RCC 7860 (cell line): ENCODE measurements around the gene HS6ST3.
"Not testable (repeated sequence)": the region's sequence is repeated elsewhere in the genome, so short reads cannot be mapped to it uniquely, and the experiment has no call there.

Source experiments
- DNase-seq: peaks from one replicate; pipeline ENCODE4 v3.0.0-alpha.2; 2015; ENCODE audit warnings: low spot score
- FAIRE-seq: peaks from 2 replicates; lab custom pipeline; 2012; peaks lifted over from hg19 to GRCh38; lab: Jason Lieb, UNC

The HS6ST3 gene

DNA sequence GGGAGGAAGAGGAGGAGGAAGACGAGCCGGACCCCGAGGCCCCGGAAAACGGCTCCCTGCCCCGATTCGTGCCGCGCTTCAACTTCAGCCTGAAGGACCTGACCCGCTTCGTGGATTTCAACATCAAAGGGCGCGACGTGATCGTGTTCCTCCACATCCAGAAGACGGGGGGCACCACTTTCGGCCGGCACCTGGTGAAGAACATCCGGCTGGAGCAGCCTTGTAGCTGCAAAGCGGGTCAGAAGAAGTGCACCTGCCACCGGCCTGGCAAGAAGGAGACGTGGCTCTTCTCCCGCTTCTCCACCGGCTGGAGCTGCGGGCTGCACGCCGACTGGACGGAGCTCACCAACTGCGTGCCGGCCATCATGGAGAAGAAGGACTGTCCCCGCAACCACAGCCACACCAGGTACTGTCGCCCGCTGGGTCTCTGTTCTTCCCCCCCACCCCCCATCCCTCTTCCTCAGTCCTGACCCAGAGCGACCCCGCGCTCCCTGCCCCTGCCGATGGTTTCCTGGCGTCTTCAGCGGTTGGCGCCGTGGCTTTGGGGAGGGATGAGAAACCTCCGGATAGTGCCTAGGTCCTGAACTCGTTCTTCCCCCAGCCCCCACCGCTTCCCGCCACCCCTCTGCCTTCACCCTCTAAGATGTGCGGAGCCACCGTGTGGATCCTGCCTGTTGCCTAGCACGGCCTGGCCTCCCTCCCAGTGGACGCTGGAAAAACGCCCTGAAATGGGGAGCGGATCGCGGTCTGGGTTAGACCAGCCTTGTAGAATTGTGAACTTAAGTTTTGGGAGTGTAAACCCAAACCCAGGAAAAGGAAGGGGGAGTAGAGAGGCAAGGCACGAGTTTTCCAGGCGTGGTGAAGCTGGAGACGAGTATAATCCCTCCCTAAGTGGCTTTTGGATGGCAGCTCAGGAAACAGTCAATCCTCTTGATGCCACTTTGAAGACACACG, 1.5 kb downstream of the HS6ST3 start:
- FAIRE-seq (no peak), DNase-seq (no peak)

DNA sequence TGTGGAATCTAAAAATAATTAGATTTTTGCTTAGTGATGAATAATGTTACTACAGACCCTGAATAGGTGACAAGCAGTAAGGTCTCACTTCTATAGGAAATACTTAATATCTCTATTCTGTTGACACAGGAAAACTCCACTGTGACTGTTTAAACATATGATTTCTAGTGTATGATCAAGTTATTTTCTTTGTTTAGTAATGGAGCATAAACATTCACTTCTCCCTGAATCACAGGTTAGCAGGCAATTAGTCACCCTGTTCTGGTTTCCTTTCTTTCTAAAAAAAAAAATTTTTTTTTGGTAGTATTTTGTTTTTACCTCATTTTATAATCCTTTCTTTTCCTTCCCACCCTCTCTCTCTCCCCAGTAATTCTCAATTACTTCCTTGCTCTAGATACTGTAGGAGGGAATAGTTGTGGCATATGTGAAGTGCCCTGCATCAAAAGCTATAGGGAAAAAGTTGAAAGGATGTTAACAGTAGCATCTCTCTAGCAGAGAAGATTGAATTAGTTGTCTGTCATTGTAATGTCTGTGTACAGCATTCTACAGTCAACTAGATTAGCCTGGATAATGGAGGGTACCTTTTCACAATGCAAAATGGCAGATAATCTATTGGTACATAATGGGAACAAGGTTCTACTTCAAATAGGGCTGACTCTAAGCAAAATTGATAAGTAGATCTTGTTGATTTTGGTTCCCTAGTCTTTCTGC, 3.5 kb downstream of the HS6ST3 start:
- no peak for DNase-seq
- FAIRE-seq: no peak

DNA sequence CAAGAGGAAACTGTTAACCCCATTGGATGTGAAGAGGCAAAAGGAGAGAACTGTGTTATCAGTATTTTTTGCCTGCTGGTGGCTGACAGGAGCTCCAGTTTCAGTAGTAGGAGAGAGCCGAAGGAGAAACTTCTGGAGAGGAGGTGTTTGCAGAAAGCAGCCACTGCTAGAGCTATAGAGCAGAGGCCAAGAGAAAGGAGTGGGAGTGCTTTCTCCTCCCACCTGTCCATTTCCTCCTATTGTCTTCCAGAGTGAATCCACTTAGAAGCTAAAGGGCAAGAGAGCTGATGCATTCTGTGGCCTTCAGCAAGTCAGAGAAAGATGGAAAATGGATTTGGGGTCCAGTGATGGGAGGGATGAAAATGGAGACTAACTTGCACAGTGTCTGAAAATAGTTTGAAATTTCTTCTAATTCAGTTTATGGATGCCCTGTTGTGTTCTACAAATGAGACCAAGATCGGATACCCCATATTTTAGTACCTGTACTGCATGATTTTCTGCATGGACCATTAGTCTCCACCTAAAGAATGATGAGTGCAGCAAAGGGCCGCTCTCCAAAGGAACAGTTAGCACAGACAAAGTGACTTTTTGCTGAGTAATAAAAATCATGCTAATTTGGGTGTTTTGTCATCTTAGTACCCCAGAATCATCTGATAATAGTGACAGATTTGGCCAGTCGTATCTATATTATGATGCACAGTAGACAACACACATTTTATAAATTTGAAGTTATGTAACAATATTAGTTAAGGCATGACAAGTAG, 10.7 kb downstream of the HS6ST3 start:
- DNase-seq (no peak), FAIRE-seq (no peak)

DNA sequence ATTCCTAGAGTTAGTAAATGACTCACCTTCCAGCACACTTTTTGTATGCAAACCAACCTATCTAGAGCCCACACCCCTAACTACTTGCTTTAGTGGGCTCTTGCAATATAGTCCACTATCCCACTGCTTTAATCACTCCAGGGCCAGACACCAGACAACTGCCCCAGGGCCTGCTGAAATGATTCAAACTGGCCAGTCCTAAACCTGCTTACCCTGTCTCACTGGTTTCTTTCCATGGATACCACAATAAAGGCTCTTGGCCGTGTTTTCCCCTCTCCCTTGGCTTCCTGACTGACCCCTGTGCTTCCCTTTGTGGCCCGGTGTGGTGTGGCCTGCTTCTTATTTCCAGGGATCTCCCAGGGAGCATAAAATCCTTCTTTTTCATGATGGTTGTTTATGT, 14.6 kb downstream of the HS6ST3 start:
- DNase-seq: no peak
- no peak for FAIRE-seq

DNA sequence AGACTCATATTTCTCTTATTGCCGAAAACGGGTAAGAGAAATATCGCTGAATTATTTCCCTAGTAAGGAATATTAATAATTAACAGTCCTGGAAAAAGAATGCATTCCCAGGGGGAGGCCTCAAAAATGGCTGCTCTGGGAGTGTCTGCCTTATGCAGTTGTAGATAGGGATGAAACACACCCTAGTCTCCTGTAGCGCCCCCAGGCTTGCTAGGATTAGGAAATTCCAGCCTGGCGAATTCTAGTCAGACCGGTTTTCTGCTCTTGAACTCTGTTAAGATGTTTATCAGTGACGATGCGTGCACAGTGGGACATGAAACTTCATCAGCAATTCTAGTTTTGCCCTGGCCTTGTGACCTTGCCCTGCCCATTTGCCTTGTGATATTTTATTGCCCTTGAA, 18.2 kb downstream of the HS6ST3 start:
- not testable (repeated sequence) for FAIRE-seq, DNase-seq

DNA sequence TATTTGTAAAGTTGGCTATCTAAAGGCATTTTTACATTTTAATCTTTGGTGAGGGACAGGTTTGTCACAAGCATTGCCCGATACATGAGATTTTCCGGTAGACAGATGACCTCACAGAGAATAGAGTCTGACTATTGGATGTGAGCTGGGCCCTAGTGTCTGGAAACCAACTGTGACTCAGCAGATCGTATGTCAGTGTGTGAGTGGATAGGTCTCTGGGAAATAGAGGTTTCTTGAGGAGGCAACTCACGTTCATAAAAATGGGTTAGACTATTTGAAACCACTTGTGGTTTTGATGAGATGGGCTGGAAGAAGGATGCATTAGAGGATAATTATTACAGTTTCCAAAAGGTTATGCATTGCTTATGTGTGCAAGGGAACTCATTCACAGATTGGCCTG, 19.2 kb downstream of the HS6ST3 start:
- FAIRE-seq: no peak
- no peak for DNase-seq

DNA sequence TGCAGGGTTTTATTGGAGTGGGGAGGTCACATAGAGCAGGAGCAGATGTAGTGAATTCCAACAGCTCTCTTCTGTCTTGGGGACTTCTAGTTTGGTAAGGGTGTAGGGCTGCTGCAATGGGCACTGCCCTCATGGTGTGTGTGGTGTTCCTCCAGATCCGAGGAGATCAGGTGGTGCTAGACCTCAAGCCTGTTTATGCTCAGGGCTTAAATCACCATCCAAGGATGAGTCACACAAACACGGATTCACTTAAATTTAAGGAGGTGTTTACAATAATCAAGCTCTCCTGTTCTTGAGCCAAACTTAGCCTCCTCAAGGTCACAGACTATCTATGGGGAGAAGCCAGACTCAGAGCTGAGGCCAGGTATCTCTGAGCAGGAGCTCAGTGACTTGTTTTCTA, 23.0 kb downstream of the HS6ST3 start:
- FAIRE-seq: no peak
- no peak for DNase-seq

DNA sequence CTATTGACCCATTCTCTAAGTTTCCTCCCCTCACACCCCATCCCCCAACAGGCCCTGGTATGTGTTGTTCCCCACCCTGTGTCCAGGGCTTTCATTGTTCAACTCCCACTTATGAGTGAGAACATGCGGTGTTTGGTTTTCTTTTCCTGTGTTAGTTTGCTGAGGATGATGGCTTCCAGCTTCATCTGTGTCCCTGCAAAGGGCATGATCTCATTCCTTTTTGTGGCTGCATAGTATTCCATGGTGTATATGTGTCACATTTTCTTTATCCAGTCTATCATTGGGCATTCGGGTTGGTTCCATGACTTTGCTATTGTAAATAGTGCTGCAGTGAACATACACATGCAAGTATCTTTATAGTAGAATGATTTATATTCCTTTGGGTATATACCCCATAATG, 25.5 kb downstream of the HS6ST3 start:
- not testable (repeated sequence) for FAIRE-seq, DNase-seq

DNA sequence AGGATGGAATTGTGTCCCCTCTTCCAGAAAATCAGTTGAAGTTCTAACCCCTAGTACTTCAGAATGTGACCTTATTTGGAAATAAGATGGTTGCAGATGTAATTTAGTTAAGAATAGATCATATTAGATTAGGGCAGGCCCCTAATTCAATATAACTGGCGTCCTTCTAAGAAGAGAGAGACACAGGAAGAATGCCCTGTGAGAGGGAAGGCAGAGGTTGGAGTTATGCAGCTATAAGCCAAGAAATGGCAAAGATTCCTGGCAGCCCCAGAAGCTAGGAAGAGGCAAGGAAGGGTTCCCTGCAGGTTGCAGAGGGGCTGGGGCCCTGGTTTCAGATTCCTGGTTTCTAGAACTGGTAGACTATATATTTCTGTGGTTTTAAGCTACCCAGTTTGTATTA, 30.0 kb downstream of the HS6ST3 start:
- FAIRE-seq: no peak
- no peak for DNase-seq

DNA sequence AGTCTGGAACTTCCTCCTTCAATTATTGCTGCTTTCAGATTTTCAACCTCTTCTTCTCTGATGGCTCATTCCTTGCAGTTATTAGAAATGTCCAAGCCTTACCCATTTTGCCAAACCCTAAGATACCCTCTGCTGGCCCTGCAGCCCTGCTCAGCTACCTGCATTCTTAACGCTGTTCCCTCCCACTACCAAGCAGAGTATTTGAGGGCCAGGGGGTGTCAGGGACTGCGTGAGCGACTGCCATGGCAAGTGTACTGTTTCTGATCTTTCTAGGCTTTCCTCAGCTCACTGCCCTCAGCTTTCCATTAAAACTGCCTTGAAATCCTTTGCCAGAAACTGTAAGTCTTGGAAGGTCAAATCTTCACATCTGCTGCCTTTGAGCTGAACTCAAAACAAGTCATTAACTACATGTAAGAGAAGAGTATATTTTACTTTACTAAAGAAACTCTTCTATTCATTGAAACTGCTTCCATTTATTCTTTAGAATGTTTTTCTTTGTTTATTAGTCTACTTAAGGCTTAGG, 41.0 kb downstream of the HS6ST3 start:
- no peak for FAIRE-seq

DNA sequence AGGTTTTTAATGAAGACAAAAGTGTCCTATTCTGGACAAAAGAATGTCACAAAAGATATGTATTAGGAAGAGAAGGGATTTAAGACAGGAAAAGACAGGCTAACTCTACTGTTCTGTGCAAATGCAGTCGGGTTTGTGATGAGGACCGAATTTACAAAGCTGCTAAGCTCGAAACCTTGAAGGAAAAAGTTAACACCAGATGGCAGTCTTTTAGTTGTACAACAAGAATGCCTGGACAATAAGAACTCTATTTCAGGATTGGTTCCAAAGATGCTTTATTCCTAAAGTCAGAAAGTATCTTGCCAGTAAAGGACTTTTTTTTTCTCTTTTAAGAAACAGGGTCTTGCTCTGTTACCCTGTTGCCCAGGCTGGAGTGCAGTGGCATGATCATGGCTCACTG, 51.1 kb downstream of the HS6ST3 start:
- DNase-seq: no peak
- no peak for FAIRE-seq

More for the DNA sequence above, 41.0 kb downstream of the HS6ST3 start:
- DNase-seq: no peak

DNA sequence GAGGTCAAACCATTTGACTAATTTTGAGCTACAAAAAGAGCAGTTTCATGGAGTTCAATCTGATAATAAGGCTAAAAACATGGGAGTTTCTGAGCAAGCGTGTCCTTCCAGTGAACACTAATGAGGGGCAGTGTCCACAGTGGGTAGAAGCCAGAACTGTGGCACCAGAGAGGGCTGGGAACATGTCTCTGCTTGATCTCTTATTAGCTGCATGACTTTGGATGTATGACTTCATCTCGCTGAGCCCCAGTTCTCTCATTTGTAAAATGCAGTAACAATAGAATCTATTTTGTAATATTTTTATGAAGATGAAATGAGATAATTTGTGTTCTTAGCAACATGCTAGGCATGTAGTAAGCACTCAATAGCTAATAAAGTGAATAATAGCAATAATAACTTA, 69.8 kb downstream of the HS6ST3 start:
- no peak for DNase-seq
- no peak for FAIRE-seq

DNA sequence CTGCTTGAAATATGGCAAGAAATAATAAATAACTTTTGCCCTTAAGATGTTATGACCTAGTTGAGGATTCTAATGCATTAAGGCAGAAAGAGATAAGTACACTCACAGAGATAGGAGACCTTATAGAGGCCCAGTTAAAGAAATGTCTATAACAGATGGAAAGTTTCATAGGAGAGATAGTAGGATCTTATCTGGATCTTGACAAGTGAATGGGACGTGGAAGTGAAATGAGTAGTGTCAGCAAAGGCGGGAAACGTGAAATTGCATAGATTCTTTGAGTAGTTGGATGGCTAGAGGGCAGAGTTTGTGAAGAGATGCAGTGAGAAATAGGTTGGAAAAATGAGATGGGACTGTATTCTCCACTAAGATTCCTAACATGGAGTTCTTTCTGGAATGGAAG, 71.2 kb downstream of the HS6ST3 start:
- no peak for FAIRE-seq
- no peak for DNase-seq

DNA sequence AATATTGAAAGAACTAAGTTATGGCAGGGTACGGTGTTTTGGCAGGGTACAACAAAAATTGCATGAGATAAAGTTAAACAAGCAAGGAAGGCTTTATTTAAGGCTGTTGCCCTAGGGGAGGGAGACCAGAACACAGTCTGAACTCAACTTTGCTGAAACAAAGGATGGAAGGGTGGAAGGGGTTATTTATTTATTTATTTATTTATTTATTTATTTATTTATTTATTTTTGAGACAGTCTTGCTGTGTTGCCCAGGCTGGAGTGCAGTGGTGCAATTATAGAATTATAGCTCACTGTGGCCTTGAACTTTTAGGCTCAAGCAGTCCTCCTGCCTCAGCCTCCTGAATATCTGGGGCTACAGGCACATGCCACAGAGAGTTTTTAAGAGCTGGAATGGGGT, 75.9 kb downstream of the HS6ST3 start:
- FAIRE-seq (no peak), DNase-seq (no peak)

DNA sequence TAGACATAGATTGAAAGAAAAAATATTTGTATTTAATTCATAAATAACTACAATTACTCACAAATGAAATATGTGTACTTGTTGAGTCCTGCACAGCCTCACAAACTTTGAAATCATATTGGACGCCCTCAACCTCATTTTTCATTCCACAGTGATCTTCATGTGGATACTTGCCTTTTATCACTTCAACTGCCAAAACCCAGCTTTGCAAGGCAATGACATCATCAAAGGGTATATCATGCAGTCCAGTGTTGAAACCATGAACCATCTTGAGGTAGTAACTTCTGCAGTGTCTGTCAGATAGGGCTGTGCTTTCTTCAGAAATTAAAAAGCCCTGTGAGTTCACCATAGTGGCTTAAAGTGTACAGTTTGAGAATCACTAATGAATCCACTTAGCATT, 82.2 kb downstream of the HS6ST3 start:
- DNase-seq (no peak), FAIRE-seq (no peak)

DNA sequence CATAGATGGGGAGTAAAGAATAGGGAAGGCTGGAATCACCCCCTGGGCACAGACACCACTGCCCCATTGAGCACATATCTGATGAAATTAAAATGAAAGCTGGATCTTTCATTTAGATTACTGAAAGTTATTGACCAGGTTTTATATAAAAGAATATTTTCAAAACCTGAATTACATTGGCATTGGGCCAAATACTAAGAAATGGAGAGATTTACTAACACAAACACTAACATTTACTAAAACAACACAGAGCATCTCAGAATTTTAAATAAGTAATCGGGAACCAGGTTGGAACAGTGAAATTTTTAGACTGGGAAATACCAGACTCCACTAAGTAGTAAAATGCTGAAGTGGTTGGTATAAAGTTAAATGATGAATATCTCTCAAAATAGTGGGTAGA, 88.9 kb downstream of the HS6ST3 start:
- FAIRE-seq: no peak
- DNase-seq: no peak

DNA sequence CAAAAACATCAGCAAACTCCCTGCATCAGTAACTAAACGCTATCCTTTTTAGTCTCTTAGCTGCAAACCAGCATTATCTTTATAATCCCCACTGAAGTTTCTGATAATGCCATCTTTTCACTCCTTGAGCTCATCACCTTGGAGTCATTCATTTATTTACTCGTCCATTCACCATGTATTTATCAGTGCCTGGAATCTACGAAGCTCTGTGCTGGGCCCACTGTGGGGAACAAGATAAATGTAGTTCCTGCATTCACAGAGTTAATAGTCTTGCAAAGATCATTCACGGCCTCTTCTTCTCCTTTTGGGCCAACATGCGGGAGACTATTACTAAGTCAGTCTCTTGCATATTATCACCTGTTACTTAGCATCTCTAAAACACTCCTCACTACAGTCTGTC, 89.4 kb downstream of the HS6ST3 start:
- DNase-seq (no peak), FAIRE-seq (no peak)

DNA sequence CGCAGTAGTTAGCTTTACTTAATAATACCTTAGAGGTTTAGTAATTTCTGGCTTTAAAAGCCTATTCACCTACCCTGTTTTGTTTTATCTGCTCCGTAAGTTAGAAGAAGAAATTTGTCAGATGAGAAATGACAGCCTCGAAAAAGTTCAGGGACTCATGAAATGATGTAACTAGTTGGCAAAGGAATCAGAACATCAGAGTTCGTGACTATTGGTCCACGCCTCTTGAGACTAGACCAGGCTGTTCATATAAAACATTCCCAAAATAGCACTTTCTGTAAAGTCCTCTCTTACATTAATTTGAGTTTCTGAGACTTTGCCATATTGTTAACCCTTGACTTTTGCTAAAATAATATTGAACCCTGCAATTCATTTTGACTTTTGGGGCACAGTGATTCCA, 92.0 kb downstream of the HS6ST3 start:
- no peak for FAIRE-seq
- DNase-seq: no peak

DNA sequence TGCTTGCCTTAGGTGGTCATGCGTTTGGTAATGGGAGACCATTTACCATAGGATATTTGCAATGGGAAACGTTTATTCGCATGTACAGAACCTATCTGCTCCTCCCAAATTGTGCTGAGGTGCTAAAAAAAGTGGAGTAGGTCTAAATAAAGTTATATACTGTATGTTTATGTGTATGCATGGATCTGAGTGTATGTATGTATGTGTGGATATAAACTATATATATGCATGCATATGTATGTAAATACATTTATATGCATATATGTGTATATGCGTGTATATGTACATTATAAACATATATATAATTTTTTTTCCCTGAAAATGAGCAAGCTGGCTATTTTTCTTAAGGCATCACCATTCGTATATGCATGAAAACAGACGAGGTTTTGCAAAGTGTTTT, 95.9 kb downstream of the HS6ST3 start:
- FAIRE-seq (no peak), DNase-seq (no peak)

DNA sequence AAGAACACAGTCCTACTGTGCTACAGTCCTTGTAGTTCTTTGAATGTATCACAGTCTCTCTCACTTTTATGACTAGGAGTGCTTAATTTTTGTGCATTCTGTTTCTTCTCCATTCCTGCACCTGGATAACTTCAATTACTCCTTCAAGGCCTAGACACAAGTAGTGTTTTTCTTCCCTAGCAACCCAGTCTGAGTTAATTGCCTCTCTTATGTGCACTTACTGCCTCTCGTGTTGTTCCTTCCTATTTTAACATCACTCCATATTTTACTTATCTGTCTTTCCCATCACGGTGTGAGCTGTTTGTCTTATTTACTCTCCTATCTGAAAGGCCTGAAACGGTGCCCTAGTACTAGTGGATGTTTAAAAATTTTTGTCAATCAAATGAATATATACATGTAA, 101.5 kb downstream of the HS6ST3 start:
- DNase-seq (no peak), FAIRE-seq (no peak)

DNA sequence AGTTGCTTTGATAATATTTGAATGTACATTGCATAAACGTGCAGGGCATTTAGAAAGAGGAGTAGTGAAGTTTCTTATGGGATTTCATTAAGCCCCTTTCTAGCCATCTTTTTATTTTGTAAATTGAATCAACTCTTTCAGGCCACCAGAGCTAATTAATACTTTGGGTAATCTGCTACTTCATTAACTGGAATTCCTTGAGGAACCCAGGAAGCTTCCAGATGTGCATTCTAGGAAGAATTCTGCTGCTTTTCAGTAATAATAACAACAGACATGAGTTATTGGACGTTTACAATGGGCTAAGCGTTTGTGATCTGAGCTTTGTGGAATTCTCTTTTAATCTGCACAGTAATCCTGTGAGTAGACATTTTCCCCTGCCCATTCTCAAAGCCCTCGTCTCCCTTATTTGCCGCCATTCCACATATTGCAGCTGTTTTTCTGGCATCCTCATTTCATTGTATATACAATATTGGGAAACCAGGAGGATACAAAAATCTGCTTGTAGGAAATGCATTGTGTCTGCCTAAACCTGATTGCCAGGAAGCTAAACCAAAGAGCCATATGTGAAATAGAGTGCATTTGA, 103.9 kb downstream of the HS6ST3 start:
- no peak for FAIRE-seq
- no peak for DNase-seq
